GM18907 (cell line): ENCODE results near the gene PHETA2.
"Not testable (repeated sequence)": the region's sequence is repeated elsewhere in the genome, so short reads cannot be mapped to it uniquely, and the experiment has no call there.

Experiments used
- ATAC-seq: cut with Tn5 transposase; IDR thresholded peaks from one replicate; pipeline ENCODE4 v1.9.1; 2021; ENCODE audit warnings: mild to moderate bottlenecking, moderate library complexity; ENCODE audit not compliant: unreplicated experiment

Gene PHETA2

GRCh38 chr22:42069801-42070516 lies 4.1 kb upstream of the PHETA2 start:
- ATAC-seq = peak; percentile 13

- peak; percentile 84 for ATAC-seq
Observed at GRCh38 chr22:42070517-42071422, 3.3 kb upstream of the PHETA2 start, which contains the start of gene NAGA. Gene NAGA (minus strand): TSS chr22:42070812. CDS start chr22:42070297, 515 bp downstream.

GRCh38 chr22:42071508-42071907 lies 2.5 kb upstream of the PHETA2 start:
- ATAC-seq = not testable (repeated sequence)

- ATAC-seq = no peak
Observed at GRCh38 chr22:42072606-42073330, 1.3 kb upstream of the PHETA2 start.

- ATAC-seq = no peak
Observed at GRCh38 chr22:42073621-42074041, 417 bp upstream of the PHETA2 start.

- no peak for ATAC-seq
Observed at GRCh38 chr22:42074846-42075676, 1.0 kb downstream of the PHETA2 start.

- no peak for ATAC-seq
Observed at GRCh38 chr22:42076764-42077485, 2.9 kb downstream of the PHETA2 start.

- no peak for ATAC-seq
Observed at GRCh38 chr22:42077486-42078125, 3.6 kb downstream of the PHETA2 start.

- peak; percentile 2 for ATAC-seq
Observed at GRCh38 chr22:42078469-42079318, 4.6 kb downstream of the PHETA2 start.

GRCh38 chr22:42079319-42080251 lies 5.5 kb downstream of the PHETA2 start, which contains the start of gene SMDT1:
Gene SMDT1 (plus strand): TSS chr22:42079700. CDS start chr22:42079769, 69 bp downstream.
- peak; percentile 80 for ATAC-seq

- ATAC-seq = no peak
Observed at GRCh38 chr22:42080287-42080686, 6.2 kb downstream of the PHETA2 start.

GRCh38 chr22:42083119-42083518 lies 9.1 kb downstream of the PHETA2 start:
- no peak for ATAC-seq

GRCh38 chr22:42084874-42085273 lies 10.8 kb downstream of the PHETA2 start:
- no peak for ATAC-seq

- ATAC-seq = no peak
Observed at GRCh38 chr22:42086051-42086450, 12.0 kb downstream of the PHETA2 start.

- ATAC-seq = peak; percentile 90
Observed at GRCh38 chr22:42090596-42091454, 16.8 kb downstream of the PHETA2 start, which contains the start of gene NDUFA6. Gene NDUFA6 (minus strand): TSS chr22:42090772. CDS start chr22:42090744, 28 bp downstream.

- no peak for ATAC-seq
Observed at GRCh38 chr22:42091455-42091782, 17.4 kb downstream of the PHETA2 start.
